Activated CD4-positive, CD25-positive, alpha-beta regulatory T cell treated with anti-CD3 and anti-CD28 coated beads, Interleukin-2, amount 50 U/mL, for 16 hours (primary cell): Measurements from ENCODE around the gene AK1.
"Not testable (repeated sequence)": the region's sequence is repeated elsewhere in the genome, so short reads cannot be mapped to it uniquely, and the experiment has no call there.

Experiments used
- DNase-seq: peaks from one replicate; pipeline ENCODE4 v3.0.0-alpha.2; 2020; ENCODE audit warnings: low read depth, low spot score

AK1 gene

GRCh38 chr9:127884976-127885490 is 7.6 kb upstream of the AK1 start:
- no peak for DNase-seq

DNA sequence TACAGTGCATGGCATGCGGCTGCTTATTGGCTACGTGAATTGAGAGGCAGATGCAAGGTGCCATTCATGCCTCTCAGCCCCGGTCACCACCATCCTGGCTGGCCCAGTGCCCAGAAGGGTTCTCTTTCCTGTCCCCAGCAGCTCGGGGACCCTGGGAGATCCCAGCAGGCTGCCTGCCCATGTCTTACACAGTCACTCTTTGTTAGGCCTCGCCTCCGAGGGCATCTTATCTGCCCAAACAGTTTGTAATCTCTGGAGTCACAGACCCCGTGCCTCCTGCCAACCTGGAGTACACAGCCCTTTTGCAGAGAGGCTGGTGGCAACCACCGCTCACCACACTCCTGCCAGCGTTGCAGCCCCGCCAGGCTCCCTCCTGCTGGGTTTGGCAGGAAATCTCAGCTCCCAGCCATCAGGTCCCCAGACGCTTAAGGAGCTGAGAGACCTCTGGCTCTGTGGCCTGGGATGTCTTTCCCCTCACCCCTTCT is 7.0 kb upstream of the AK1 start:
- DNase-seq: no peak

DNA sequence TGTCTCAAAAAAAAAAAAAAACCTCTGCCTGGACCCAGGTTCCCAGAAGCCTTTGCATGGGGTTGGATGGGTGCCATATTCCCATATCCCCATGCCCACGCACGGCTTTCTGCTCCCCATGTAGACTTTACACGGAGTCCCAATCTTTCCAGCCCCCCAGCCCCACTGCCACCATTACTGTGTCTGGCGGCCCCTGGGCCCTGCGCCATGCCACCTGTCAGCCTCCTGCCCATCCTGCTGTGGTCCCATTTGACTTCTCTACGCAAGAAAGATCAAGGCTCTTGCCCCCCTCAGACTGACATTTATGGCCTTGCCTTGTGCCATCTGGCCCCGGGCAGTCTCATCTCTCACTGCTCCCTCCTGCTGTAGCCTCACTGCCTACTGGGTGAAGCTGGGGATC is 6.5 kb upstream of the AK1 start:
- no peak for DNase-seq

DNA sequence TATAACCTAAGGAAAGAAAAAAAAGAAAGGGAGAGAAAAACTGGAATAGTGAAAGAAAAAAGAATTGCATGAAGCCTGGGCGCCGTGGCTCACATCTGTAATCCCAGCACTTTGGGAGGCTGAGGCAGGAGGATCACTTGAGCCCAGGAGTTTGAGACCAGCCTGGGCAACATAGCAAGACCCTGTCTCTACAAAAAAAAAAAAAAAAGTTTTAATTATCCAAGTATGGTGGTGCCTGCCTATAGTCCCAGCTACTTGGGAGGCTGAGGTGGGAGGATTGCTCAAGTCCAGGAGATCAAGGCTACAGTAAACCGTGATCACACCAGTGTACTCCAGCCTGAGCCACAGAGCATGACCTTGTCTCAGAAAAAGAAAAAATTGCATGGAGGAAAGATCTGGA is 4.2 kb upstream of the AK1 start:
- not testable (repeated sequence) for DNase-seq

- no peak for DNase-seq
Measured at GRCh38 chr9:127880143-127880542, 2.7 kb upstream of the AK1 start.

GRCh38 chr9:127878652-127879390 is 1.3 kb upstream of the AK1 start:
- no peak for DNase-seq

GRCh38 chr9:127878001-127878651 is 651 bp upstream of the AK1 start:
- no peak for DNase-seq

GRCh38 chr9:127876764-127877562 is 512 bp downstream of the AK1 start:
- no peak for DNase-seq

- DNase-seq: no peak
Measured at GRCh38 chr9:127876026-127876763, 1.3 kb downstream of the AK1 start.

DNA sequence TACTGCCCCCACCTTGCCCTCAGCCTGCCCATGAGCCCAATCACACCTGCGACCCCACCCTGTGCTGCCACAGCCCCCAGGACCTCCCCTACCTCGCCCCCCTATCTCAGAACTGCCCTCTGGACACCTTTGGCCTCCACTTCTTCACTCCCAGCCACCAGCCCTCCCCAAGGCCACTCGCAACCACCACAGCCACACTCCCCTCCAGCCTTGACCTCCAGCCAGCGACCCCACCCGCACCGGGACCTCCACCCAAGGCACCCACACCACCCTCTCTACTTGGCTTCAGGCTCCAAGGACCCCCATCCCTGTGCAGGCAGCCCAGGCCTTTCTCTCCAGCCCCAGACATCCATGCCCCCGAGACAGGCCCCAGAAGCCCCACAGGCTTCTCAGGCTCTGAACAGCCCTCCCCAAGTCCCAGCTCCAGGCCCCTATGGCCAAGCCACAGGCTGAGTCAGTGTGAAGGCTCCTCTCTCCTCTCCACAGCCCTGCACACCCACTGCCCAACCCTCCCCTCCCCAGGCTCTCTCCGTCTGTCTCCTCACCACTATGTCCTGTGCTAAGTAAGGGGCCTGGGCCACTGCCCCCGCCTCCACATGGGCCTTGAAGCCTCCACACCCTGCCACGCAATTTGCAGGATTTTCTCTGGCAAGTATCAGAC is 2.0 kb downstream of the AK1 start:
- no peak for DNase-seq

DNA sequence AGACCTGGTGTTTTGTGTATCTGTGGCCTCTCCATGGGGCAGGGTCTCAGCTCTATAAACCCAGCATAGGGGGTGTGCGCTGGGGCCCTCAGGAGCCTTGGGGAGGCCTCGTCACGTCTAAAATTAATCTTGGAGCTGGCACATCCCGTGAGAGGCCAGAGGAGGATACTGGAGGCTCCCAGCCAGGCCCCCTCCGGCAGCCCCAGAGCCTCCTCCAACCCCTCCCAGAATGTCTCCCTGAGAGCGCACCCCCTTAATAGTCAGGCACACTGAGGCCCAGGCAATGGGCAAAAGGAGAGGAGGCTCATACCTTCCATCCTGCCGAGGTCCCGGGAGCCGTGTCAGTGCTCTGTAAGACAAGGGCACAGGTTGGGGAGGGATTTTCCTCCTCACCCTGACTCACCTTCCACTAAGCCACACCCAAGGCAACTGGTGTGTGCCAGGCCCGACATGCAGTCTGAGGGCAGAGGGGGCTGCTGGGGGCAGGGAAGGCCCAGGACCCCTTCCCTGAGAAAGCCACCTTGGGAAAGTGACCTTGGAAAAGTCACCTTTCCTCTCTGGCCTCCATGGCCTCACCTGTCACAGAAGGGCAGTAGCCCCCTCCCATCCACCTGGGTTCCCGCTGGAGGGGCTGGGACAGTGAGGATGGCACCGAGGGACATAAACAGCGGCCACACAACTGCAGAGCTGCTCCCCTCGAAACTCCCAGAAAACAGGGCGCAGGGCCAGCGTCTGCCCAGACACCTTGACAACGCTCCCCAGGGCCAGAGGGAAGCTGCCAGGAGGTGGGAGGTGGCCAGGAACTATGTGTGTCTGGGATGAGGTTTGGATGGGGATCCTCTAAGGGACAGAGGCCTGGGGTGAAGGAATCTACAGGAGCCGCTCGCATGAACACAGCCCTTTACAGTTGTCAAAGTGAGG is 2.9 kb downstream of the AK1 start:
- no peak for DNase-seq

- no peak for DNase-seq
Measured at GRCh38 chr9:127873886-127874285, 3.6 kb downstream of the AK1 start.

DNA sequence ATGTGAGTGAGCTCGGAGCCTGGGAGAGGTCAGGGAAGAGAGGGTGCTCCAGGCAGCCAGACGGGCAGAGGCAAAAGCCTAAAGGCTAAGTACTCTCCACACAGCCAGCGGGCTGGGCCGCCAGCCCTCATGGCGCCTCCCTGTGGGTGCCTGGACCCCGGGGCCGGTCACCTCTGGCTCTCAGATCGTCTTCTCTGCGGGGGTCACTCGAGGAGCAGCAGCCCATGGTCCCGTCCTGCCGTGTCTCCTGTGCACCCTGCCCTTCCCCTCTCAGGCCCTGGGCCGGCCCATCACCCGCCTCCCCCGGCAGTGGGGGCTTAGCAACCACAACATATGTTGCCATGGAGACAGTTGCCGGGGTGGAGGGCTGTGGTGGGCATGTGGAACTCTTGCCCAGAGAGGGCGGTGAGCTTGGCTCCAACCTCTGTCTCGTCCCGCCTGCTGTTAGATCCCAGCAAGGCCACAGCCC is 4.2 kb downstream of the AK1 start:
- DNase-seq: no peak

GRCh38 chr9:127872369-127873222 is 4.9 kb downstream of the AK1 start:
- DNase-seq: no peak

- DNase-seq: no peak
Measured at GRCh38 chr9:127871531-127871930, 5.9 kb downstream of the AK1 start.

GRCh38 chr9:127870887-127871286 is 6.6 kb downstream of the AK1 start:
- DNase-seq: no peak

DNA sequence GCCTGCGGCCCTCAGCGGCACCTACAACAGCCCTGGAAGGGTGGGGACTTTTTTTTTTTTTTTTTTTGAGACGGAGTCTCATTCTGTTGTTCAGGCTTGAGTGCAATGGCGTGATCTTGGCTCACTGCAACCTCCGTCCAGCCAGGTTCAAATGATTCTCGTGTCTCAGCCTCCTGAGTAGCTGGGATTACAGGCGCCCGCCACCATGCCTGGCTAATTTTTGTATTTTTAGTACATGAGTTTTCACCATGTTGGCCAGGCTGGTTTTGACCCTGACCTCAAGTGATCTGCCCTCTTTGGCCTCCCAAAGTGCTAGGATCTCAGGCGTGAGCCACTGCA is 7.4 kb downstream of the AK1 start:
- not testable (repeated sequence) for DNase-seq

DNA sequence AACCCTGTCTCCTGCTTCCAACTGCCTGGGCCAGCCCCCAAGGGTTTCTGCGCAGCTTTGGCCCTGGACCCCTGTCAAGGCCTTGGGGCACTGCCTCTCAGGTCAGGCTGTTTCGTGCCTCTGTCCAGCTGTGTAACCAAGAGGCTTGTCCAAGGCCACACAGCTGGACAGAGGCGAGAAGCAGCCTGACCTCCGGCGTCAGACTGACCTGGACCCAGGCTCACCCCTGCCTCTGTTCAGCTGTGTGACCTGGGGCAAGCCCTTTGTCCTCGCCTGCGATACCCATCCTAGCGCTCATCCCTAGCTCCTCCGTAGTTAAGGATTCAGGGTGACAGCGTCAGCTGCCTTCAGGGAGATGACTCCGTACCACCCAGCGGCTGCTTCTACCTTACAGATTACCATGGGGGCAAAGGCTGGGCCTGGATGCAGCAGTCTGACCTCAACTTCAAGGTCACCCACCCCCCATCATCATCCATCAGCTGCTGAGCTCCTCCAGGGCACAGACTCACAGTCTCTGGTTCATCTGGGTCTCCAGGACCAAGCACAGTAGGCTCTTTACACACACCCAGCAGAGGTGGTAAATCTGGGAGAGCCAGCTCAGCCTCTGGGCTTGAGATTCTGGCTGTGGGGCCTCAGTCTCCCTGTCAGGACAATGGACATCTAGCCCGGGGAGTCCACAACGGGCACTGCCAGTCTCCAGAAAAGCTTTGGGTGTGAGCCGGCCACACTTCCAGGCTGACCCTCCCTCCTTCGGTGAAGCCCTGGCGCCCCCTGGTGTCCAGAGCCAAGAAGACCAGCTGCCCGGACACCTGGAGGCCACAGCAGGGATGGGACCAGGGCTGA is 7.9 kb downstream of the AK1 start:
- DNase-seq: peak; percentile 69
